ENCODE results near the gene THYN1.

Gene THYN1

DNA sequence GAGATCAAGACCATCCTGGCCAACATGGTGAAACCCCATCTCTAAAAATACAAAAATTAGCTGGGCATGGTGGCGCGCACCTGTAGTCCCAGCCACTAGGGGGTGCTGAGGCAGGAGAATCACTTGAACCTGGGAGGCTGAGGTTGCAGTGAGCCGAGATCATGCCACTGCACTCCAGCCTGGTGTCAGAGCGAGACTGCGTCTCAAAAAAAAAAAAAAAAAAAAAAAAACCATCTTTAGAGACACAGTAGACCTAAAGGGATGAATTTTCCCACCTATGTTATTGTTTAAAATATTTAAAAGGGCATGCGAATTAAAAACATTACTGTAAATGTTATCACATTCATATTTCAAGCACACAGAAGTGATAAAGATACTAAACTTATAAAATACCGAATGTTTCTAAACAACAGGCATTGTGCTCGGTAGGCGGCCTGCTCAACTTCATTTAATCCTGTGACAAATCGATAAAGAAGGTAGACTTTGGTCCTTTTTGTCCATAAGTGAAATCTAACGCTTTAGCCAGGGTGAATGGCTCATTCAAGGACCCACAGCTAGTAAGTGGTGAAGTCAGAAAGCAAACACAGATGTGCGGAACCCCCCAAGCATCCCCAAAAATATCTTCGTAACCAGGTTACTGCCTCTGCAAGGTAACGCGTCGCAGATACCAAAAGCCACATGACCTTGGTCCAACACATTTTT is 45.5 kb downstream of the THYN1 start:
- no peak for DNase-seq

- DNase-seq = no peak
These were observed 47.0 kb downstream of the THYN1 start for GRCh38 chr11:134206185-134206584.

- no peak for DNase-seq
These were observed 47.4 kb downstream of the THYN1 start for GRCh38 chr11:134205729-134206128.

GRCh38 chr11:134202661-134203060 is 50.5 kb downstream of the THYN1 start:
- no peak for DNase-seq

DNA sequence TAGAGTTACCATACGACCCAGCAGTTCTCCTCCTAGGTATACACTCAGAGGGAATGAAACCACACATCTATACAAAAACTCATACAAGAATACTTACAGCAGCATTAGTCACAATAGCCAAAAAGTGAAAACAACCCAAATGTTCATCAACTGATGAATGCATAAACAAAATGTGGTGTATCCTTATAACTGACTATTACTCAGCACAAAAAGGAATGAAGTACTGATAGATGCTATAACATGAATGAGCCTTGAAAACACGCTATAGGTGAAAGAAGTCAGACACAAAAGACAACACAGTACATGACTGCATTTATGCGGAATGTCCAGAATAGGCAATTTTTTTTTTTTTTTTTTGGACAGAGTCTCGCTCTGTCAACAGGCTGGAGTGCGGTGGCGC is 52.5 kb downstream of the THYN1 start:
- DNase-seq = no peak

DNA sequence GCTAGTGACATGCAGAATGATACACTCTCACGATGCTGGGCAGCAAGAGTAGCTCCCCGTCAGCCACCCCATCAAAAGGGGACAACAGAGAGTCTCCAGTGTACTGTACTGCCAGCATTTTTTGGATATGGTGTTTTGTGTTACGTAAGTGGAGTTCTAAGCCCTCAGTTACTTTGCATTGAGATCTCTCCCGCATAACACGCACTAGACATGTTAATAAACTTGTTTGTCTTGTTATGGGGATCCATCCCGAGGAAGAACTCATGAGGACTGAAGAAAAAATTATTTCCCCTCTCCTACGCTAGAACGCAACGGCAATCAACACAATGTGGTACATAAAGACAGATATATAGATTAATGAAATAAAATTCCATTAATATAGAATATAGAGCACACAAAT is 53.6 kb downstream of the THYN1 start:
- DNase-seq = no peak
